ENCODE results near the gene NRAS.
A peak's percentile ranks its signal among the peaks of the same experiment; 100 is the strongest.
"Not testable (repeated sequence)": the region's sequence is repeated elsewhere in the genome, so short reads cannot be mapped to it uniquely, and the experiment has no call there.

The NRAS gene

DNA sequence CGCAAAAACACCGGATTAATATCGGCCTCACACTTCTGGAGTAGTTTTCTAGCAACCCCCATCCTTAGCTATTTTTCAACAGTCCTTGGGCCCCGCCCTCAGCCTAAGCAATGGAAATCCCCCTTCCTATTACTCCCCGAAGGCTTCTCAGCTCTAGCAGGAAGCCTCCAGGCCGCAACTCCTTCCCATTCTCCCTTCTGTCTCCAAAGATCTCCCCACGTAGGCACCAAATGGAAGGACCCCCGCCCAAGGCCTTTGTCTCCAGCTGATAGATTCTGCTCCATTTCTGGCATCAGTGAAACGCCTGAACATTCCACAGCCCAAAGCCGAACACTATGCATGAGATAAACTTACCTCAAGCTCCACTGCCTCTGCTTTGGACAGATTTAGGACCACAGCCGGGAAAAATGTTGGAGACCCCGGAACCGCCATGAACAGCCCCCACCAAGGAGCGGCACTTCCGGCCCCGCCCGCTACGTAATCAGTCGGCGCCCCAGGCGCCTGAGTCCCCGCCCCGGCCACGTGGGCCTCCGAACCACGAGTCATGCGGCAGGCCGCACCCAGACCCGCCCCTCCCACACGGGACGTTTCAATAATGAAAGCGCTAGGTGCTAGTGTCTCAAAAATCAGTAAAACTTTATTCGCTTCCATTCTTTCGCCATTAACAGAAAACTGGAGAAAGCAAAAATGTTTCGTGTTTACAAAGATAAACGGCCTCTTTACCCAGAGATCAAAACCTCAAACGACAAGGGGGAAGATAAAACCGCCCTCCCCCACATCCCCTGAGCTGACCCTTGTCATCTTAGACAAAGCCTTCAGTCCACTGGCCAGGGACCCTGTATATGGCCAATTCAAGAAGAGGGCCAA lies at the start of gene NRAS:
Gene NRAS (minus strand): TSS at position 468 of the 867 bp plus-strand sequence. CDS start 611 bp downstream, outside the sequence.
- peak; percentile 90 for DNase-seq (ENCODE audit: low spot score)

DNA sequence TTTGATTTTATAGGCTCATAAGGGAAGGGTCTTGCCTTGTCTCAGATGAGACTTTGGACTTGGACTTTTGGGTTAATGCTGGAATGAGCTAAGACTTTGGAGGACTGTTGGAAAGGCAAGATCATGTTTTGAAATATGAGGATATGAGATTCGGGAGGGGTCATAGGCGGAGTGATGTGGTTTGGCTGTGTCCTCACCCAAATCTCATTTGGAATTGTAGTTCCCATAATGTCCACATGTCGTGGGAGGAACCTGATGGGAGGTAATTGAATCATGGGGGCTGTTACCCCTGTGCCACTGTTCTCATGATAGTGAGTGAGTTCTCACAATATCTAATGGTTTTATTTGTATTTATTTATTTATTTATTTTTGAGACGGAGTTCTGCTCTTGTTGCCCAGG lies 48.1 kb upstream of the NRAS start:
- DNase-seq (ENCODE audit: low spot score): no peak

DNA sequence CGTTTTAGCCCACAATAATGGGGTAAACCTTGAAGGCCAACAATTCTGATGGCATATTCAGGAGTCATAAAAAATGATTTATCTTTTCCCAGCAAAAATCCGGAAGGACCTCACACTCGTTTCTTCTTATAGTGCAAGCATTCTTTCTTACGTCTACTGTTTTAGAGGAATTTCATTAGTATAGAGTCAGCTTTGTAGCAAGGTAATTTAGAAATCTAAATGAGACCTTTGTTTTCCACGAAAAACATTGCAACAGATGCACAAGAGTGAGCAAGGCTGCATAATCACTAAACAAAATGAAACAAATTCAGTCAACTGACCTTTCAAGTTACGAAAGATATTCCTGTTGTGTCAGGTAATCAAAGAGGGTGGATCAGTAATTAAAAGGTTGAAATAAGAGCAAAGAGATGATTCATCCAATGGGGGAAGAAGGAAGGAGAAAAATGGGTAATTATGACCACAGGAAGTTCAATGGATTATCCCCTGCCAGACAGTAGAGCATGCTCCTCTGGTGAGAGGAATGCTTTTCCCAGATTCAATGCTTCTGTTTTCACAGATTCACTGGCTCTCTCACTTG lies 41.8 kb upstream of the NRAS start:
- peak; percentile 63 for DNase-seq (ENCODE audit: low spot score)

DNA sequence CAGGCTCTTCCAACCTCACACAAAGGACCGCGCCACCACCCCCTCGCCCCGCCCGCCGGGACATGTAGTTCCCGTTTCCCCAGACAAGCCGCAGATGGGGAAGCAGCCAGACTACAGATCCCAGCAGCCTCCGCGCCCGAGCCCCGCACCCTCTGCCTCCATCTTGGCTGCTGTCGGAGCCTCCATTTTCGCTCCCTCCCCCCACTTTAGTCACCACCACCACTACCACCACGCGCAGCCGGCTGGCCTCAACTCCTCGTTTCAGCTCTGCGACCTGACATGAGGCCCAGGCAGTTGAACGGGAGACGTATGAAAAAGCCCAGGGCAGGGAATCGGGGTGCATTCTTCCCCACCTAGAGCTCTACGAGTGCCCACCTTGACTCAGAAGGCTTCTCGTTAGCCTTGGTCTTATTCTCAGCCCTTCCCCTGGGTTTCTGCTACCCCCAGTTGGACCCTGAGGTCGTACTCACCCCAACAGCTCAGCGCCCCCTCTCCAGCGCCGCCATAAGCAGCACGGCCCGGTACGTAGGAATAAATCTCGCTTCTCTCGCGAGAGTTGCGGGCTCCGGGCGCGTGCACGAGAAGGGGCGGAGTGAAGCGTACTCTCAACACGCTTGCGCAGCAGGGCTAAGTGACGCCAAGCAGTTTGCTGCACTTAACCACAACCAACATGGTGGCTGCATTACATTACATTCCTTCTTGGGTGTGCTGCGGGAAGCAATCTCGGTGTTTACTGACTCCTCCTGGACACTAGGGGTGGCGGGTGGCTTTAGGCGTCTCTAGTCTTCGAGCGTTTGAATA lies 41.1 kb upstream of the NRAS start, which contains the start of gene CSDE1:
Gene CSDE1 (minus strand): TSS at position 530 of the 801 bp plus-strand sequence. CDS start 18,094 bp downstream, outside the sequence.
- DNase-seq (ENCODE audit: low spot score): peak; percentile 99

DNA sequence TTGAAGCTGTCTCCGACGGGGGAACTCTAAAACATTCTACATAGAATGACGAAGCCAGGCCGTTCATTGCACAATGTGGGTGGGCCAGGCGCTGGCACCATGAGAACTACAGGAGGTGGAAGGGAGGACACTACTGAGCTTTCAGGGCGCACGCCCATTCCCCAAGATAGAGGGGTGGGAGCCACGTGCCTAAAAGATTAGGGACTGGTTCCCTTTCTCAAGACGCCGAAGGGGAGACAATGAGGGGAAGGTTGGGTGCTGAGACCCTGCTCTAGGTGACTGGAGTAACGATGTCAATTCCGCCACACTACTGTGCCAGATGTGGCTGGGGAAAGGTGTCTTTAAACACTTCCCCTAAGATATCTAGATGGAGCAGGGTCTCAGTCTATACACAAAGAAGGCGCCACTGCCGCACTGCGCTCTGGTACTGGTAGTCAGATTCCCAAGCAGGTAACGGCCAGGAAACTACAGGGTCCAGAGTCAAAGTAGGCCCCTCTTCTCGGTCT lies 40.4 kb upstream of the NRAS start:
- peak; percentile 28 for DNase-seq (ENCODE audit: low spot score)

DNA sequence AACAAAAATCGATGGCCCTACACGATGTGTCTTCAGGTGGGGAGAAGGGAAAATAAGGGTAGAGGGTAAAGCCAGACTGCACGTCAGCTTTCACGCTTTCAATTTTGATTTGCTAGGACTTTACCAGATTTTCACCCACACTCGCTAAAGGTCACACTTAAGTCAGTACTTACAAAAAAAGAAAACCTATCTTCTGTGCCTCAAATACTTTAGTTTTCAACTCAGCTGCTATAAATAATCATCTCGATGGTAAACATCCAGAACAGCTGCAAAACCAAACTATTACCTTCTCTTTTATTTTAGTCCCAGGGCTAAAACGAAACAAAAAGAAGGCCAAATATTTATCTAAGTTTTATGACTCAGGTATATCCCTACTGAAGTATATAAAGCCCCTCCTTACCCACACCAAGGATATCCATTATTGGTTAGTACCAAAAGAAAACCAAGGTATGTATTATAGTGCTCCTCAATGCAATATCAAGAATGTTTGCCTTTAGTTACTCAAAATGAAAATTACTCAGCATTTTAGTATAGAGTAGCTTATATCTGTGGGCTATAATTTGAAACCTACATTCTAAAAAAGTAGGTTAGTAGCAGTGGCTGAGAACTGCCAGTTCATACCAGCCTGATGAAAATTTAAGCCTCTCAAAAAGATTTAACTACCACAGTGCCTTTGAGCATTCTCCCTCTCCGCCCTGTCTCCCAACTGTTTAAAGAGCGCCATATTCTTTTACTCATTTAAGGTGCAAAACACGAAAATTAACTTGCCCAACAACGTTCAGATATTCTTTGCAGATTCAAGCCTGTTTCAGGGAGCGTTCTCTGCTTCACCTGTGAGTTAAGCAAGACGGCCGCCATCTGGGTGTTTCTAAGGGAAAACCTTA lies 39.7 kb upstream of the NRAS start:
- peak; percentile 17 for DNase-seq (ENCODE audit: low spot score)

DNA sequence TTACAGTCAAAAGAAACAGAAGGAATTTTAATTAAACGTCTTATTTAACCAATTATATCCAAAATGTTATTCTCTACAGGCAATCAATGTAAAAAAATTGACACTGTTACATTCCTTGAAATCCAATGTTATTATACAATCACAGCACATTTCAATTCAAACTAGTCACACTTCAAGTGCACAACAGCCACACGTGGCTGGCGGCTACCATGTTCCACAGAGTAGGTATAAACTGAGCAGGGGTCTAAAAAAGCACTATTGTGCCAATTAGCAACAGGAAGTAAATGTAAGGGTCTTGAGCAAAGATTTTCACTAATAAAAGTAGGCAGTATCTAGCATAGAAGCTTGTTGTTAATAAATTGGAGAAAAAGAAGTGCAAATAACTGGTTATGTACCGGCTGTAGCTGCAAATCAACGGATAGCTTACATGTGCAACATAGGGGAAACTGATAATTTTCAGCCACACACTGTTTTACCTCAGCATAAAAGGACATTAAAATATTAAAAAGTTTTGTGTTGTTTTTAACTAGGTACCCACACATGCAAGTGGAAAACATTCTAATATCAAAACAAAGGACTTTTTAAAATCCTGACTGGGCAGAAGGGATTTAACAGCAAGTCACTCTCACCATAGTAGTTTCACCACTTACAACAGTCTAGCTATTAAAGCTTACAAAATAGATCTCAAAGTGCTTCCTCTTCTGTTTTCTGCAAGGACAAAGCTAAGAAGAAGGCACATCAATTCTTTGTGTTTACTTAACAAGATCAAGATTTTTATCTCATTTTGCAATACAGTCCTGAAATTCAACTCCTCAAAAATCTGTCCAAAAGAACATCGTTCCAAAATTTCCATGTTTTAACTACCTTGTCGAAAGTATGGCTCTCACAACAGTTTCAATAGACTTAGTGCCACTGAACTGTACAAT lies 38.7 kb upstream of the NRAS start:
- peak; percentile 16 for DNase-seq (ENCODE audit: low spot score)

DNA sequence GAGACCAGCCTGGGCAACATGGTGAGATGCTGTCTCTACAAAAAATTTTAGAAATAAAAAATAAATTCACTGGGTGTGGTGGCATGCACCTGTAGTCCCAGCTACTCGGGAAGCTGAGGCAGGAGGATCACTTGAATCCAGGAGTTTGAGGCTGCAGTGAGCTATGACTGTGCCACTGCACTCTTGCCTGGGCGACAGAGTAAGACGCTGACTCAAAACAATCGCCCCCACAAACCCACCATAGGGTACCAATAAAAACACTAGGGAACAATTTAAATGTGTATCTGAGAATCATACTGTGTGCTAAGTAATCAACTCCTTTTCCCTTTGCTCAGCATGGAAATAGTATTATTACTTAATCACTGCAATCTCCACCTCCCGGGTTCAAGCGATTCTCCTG lies 37.1 kb upstream of the NRAS start:
- not testable (repeated sequence) for DNase-seq (ENCODE audit: low spot score)

DNA sequence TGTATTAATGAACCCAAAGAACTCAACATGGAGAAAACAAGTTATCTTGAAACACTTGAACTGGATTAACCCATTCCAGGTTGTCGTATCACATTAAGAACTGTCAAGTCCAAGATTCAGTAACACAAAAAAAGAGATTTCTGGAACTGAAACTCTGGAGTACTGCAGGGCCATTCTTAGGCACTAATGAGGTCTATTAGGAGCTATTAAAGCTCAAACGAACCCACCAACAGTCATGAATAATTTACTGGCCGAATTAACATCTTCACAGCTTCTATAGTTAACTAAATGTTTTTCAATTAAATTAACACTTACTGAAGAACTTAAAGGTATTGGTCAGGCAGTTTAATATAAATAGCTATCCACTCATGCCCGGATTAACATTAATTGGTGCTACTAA lies 36.6 kb upstream of the NRAS start:
- DNase-seq (ENCODE audit: low spot score): no peak

DNA sequence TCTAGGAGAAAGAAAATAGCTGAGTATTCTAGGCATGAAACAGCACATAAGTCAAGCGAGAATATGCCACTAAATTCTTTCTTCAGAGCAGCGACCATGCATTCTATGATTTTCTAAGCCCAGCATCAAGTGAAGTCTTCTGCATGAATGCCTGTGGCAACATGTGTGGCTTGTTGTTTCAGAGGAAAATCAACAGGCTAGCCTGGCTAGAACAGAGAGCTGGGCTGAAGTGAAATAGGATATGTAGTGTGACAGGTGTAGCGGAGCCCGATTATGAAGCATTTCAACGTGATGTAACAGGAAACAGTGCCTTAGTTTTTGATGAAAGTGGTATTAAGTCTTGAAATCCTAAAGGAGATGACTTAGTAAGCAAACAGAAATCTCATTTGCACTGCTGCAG lies 34.2 kb upstream of the NRAS start:
- peak; percentile 25 for DNase-seq (ENCODE audit: low spot score)

DNA sequence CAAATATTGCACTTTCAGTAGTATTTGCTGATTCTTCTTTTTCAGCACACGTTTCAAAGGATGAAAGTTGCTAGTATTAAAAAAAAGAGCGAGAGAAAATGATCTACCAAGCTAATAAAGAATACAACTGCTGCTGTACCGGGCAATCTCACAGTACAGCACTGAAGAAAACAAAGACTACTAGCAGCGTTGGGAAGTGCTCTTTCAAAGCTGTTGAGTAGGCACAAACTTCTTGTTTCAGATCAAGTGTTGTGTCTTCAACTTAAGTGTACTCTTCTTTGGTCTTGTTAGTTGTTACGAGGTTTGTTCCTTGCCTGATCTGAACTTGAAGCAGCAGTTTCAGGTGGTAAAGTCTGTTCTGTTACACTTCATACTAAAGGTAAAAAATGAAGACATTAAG lies 33.3 kb upstream of the NRAS start:
- DNase-seq (ENCODE audit: low spot score): no peak

DNA sequence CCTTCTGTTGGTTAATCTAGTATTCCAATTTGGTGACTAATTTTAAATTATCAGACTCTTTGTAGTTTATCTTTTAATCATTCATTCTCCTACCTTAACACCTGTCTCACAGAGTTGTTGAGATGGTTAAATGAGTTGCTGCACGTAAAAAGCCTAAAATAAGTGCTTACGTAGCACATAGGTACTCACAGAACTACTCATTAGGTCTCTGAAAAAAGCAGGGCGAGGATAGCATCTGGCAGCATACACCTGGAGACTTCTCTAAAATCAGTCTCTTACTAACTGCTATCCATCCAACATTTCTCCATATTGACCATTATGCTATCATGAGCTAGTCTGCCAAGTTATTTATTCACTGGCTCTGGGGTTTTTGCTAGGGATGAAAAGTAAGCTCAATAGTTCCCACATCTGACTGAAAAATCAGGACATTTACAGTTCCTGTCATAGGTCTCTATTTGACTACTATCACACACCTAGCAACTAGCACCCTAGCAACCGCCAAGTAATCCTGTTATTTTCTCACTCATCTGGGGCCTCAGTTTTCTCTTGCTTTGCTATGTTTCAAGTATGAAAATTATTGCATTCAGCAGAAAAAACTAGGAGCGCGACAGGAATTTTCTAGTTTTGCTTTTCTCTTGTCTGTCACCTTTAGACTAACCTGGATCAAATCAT lies 30.0 kb upstream of the NRAS start:
- DNase-seq (ENCODE audit: low spot score): no peak

DNA sequence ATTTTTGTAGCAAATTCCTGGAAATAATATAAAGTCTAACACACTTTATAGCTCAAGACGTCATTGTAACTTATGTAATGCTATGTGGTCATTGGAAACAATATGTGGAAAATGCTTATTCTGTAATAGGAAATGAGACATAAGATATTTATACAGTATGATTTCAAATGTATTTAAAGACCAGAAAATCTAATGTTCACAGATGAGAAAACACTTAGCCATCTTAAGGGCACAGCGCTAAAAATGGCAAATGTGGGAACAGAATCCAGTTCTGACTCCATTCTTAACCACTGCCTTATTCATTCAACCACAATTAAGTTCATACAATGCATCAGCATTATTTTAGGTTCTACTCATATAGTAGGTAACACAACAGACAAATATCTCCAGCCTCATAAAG lies 28.7 kb upstream of the NRAS start:
- DNase-seq (ENCODE audit: low spot score): no peak

DNA sequence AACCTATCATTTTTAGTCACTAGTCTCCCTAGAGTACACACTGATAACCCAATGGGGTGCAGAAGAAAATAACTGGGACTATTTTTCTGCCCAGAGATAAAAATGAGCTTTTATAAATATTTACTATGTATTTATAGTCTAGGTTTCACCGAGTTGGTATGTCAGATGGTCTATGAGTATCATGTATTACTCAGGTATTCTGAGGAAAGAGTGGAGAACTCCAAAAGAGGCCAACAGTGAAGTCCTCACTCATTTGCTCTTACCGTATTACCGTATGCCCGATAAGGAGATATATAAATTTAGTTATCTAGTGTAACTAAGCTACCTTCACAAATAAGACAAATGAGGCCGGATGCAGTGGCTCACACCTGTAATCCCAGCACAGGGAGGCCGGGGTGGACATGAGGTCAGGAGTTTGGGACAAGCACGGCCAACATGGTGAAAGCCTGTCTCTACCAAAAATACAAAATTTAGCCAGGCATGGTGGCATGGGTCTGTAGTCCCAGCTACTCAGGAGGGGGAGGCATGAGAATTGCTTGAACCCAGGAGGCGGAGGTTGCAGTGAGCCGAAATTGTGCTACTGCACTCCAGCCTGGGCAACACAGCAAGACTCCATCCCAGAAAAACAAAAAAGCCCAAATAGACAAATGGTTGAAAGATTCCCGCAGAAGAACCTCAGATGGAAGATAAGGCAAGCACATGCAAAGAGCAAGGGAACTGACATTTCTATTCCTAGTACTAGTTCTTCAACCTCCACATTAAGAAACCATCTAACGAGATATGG lies 25.6 kb upstream of the NRAS start:
- no peak for DNase-seq (ENCODE audit: low spot score)

DNA sequence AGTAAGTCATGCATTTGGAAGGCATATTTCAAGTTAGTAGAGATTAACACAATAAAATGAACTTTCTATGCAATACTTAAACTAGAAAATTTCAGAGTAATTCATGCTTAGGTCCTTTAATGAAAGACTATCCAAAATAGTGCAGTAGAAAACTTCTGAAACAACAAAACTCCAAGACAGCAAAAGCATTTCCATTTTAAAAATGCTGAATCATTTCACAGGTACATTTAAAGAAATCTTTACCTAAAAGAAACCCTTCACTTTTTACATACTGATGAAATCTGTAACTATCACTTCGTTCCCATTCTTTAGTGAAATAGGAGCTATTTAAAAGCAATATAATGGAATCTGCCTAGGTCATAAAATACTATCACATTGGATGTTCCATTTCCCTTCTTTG lies 23.8 kb upstream of the NRAS start:
- no peak for DNase-seq (ENCODE audit: low spot score)

DNA sequence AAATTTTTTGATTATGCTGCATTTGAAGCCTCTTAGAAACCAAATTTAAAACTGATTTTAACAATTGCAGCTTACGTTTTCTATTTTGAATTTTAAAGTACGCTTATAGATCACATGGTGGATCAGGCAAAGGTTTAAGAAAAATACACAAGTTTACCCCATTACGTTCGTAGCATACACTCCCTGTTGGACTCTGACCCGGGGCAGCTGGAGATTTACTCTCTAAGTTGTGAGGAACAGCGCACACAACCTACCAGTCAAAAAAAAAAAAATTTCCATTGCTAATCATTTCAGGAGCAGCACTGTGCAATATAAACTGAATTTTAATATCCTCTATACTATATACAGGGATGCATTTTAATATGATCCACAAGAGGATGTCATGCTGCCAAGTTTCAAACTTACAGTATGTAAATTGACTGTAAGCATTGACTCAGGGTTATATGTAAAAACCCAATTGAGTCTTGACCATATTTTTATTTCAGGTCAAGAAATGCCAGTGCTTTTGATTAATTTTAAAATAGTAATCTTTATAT lies 20.8 kb upstream of the NRAS start:
- no peak for DNase-seq (ENCODE audit: low spot score)

DNA sequence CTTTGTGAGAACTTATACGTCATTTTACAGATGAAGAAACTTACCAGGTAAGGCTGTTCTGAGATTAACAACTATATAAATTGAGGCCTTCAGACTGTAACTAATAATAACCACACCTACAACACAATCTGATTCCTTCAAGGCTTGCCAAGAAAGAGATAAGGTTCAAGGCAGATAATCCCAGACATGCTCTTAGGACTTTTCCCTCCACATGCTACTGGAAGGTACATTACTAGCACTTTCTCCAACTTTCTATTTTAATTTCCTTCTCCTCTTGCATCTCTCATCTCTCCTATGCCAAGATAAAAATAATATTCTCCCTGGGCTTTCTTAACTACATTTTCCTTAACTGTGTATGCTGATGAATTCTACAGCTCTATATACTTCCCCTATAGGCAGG lies 18.9 kb upstream of the NRAS start:
- no peak for DNase-seq (ENCODE audit: low spot score)

DNA sequence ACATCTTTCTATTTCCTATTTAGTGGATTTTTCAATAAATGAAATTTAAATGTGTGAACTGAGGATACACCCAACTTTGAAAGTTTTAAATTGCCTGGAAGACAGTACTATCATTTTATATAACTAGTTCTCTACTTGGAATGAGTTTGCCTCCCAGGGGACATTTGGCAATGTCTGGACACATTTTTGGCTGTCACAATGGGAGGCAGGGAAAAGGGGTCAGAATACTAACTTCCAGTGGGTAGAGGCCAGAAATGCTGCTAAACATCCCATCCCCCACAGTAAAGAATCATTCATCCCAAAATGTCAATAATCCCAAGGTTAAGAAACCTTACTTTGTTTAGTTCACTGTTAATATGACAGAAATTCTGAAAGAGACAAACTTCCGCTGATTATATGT lies 13.2 kb upstream of the NRAS start:
- no peak for DNase-seq (ENCODE audit: low spot score)

DNA sequence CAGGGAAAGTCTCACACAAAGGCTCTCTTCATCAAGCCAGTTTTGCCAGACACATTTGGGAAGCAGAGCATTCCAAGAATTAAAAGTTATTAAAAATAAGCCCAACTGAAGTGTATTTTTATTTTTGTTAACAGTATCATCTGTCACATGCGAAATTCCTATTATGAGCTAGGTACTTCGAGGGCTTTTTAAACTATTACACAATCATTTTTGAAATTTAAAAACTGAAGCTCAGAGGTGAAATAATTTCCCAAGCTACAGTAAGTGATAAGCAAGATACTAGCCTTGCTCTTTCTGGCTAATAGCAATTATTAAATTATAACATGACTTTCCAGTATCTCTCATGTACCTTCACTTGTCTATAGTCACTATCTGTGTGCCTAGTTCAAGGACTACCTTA lies 12.0 kb upstream of the NRAS start:
- no peak for DNase-seq (ENCODE audit: low spot score)
